GM18508 (cell line): ENCODE measurements around the gene NPM3.

Experiments
- ATAC-seq: cut with Tn5 transposase; IDR thresholded peaks from one replicate; pipeline ENCODE4 v1.9.1; 2021; ENCODE audit warnings: moderate number of reproducible peaks; ENCODE audit not compliant: insufficient read depth, unreplicated experiment

NPM3 gene, protein sequence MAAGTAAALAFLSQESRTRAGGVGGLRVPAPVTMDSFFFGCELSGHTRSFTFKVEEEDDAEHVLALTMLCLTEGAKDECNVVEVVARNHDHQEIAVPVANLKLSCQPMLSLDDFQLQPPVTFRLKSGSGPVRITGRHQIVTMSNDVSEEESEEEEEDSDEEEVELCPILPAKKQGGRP

DNA sequence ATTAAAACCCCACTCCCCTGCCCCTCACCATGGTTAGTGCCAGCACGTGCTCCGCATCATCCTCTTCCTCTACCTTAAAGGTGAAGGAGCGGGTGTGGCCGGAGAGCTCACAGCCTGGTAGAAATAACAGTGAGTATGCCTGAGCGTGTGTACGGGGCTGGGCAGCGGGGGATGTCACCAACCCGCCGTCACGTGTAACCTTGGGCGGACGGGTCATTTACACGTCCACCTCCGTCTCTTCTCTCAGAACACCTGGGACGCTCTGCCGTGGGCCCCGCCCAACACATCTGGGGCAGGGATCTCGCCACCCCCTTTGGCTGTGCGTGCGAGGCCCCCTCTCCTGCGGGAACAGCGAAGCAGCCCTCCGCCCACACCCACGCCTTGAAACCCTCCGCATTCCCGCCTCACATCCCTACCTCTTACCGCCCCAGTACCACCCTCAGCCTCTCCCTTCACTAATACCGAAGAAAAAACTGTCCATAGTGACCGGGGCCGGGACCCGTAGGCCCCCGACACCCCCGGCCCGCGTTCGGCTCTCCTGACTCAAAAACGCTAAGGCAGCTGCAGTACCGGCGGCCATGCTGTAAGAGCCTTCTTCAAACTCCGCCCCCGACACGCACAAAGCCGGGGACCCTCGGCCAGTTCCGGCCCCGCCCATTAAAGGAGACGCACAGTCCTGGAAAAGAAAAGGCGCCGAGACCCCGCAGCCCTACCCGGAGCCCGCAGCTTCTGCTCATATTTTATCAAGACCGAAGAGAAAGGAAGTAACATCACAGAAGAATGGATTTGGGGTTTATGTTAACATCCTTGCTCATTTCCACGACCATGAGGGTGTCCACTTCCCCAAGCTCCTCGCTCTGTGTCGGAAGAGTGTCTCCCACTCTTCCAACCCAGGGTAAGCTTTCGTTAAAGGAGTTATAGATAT, at the start of gene NPM3:
Gene NPM3 (minus strand): TSS at position 636 of the 925 bp plus-strand sequence. CDS start 56 bp downstream, at position 580.
- ATAC-seq: no peak

DNA sequence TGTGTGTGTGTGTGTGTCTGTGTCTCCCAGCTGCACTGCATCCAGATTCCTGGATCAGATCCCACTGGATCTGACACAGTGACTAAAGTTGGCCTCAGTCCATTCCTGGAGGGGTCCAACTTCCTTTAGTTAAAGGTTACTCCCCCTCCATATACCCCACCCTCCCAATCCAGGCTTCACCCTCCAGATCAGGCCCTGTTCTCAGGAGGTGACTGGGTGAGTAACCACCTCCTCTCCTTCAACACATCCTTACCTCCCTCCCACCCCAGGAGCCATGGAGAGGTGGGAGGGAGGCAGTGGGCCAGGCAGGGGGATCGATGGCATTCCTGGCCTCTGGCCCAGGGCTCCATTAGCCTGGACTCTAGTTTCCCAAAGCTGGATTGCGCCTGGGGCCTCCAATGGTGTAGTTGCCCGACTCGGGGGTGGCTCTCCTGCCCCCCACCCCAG, 49.1 kb upstream of the NPM3 start:
- no peak for ATAC-seq

DNA sequence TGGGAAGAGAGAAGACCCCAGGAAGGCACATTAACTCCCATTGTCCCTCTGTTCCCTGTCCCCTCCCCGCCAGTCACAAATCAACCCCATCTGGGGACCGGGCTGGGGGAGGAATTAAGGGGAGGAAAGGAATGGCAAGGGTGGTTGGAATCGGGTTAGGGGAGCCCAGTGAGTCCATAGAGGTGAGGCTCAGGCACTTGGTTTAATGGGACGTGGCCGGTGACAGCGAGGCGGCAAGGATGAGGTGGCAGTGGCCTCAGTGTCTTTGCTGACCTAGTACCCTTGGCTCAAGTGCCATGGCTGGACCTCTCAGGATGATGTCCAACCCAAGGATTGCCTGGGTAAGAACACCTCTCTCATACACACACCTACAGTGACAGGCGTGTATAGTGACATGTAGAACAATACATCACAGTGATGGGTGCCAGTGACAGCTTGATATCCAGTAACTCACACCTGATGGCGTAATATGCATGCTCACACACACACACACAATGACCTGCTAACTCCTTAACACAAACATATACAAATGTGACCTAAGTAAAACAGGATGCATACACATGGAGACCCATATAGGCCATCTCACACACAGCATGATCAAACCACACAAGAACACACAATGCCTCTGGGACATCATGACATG, 48.0 kb upstream of the NPM3 start:
- ATAC-seq: no peak

DNA sequence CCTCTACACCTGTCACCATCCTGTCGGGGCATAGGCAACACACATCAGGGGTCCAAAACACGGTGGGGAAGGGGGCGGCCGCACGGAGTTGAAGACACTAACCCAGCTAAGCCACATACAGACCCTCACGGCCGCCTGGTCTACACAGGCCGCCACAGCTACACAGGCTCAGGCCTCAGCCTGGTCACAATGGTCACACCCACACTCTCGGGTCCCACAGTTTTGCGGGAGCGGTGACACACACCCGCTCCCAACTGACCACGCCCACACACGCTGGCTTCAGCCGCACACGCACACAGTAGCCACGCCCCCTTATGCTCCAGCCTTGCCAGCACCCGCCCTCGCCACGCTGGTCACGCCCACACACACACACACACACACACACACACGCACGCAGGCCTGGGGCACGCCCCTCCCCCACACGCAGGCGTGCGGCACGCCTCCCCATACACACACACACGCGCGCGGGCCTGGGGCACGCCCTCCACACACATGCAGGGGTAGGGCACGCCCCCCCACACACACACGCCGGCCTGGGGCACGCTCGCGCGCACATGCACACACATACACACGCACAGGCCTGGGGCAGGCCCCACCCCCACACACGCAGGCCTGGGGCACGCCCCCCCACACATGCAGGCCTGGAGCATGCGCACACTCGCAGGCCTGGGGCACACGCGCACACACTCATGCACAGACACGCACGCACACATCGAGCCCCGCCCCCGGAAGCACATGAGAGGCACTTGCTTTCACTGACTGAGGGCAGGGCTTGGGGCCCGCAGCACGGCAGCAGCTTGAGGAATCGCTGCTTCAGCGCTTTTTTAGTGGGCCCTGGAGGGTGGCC, 47.3 kb upstream of the NPM3 start:
- no peak for ATAC-seq

DNA sequence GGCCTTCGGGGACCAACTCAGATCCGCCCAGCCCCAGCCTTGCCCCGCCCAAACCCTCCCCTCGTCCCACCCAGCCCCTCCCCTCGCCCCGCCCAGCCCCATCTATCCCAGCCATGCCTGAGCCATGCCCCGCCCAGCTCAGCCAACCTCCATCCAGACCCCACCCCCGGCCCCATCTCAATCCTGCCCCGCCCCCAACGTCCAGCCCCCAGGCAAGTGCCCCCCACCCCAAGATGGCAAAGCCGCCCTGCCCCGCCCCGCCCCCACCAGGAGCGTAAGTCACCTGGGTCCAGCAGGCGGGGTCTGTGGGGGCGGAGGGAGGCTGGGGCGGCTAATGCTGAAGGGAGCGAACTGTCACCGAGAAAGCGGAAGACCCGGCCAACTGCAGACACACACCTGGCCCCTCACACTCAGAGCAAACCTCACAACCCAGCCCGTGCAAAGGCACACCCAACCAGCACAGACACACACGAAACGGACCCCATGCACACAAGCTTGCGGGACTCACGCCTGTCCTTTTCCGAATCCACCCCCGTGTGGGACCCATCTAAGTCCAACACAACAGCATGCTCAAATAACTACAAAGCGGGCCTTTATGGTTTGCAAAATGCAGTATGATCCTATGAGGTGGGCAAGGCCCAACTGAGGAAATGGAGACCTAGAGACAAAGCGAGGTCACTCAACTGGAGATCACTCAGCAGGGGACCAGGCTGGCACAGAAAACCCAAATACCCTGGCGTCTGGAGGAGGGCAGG, 46.5 kb upstream of the NPM3 start:
- ATAC-seq: no peak

DNA sequence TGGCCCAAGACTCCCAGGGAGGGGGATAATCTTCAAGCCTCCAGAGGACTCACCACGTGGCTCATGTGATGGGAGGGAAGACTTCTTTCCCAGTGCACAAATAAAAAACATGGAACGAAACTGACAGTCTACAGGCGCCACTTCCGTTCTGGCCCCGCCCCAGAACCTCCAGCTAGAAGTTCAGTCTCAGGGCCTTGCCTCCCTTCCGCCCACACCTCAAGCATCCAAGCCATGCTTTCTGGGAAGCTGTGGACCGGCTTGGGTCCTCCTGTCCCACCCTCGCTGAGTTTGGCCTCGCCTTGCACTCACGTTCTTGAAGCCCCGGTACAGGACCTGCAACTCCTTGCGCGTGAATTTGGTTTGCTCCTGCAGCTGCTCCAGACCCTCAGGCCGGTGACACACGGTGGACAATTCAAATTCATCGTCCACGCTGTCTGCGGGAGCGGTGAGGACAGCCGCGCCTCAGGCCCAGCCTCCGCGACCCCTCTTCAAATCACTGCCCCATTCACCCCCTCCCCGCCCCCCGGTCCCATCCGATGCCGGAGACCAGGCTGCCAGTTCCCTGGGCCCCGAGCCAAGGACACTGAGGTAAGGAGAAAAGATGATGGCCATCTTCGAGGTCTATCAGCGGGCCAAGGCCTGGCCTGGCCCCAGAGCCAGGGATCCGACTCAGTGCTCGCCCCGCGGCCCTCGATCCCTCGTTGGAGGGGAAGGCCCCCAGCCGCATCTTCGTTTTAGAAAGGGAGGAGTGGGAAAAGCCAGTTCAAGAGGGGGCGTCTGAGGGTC, 45.7 kb upstream of the NPM3 start:
- ATAC-seq: no peak

DNA sequence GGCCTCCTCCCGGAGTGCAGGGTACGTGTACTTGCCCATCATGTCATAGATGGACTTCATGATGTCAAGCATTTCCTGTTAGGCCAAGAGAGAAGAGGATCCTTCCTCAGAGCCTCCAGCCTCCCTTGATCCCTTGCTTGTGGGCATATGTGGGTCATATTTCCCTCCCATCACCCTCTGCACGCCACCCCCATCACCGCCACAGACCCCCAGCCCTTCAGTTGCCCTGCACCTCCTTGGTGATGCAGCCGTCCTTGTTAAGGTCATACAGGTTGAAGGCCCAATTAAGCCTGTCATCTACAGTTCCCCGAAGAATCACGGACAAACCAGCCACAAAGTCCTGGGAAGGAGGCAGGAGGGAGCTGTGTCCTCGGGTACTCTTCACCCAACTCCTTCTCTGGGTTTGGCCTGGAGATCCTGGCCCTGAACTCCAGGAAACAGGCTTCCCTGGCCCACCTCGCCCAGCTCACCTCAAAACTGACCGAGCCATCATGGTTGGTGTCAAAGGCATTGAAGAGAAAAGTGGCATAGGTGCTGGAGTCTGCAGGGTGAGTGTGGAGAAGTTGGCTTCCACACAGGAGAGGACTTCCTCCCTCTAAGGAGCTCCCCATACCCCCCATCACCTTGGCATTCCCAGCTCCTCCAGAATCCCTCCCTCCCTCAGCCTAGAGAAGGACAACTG, 44.8 kb upstream of the NPM3 start:
- ATAC-seq: no peak

DNA sequence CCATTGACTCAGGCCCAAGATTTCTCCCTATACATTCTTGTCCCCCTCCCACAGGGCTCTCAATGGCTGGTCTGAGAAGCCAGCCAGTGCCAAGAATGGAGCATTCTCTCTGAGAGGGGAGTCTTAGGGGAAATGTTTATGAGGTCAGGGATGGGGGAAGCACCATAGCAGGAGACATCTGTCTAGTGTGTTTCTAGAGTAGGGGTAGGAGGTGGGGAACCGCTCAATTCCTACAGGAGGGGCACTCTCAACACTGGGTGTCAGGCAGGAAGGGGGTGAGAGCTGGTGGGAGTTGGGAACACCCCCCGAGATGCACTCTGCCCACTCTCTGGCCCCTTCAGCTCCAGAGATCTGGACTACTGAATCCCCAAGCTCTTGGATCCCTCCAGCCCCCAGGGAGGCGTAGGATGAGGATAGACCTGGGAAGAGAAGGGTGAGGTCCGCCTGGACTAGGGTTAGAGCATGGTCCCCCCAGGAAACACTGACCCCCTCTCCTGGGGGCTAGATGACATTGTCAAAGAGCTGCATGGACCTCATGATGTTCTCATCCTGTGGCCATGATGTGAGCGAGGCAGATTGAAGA, 43.7 kb upstream of the NPM3 start:
- ATAC-seq: no peak

DNA sequence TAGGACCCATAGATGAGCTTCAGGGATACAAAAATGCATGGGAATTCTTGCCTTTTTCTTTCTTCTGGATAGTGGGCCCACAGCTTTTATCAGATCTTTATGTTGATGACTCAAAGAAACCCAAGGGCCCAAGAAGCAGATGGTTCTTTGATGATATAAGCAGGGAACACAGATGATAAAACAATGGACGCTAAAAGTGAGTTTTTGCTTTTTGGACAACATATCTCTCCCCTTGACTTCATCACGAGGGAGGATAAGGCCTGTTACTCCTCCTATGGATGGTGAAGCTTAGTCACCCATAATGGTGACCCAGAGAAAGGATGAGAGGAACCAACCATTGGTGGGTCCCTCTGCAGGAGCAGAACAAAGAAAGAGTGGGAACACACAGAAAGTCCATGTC, 41.5 kb upstream of the NPM3 start:
- no peak for ATAC-seq

DNA sequence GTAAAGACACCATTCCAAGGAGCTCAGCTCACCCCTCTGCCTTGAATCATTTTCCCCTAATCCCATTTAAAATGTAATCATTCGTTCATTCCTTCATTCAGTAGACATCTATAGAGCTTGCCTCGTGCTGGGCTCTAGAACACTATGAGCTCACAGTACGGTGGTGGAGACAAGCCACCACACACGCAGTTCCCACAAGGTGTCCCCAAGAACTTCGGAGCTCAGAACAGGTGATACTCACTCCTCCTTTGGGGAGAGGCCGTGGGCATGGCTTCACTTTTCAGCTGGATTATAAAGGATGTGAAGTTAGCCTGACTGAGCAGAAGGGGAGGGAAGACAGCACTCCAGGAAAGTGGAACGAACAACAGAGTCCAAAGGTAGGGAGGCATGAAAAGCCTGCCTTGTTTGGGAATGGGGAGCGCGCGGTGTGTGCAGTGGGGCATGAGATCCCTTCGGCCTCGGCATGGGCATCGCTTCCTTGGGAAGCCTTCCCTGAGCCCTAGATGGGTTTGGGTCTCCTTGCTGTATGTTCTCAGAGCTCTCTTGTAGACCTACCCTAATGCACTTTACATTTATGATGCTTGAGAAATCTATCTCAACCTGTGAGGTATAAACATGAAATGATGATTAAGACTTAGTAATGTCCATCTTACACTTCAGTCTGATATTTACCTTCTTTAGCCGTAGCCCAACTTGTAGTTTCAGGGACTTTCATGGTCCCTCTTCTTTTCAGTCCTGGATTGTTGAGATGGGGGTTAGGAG, 35.8 kb upstream of the NPM3 start:
- peak; percentile 2 for ATAC-seq

DNA sequence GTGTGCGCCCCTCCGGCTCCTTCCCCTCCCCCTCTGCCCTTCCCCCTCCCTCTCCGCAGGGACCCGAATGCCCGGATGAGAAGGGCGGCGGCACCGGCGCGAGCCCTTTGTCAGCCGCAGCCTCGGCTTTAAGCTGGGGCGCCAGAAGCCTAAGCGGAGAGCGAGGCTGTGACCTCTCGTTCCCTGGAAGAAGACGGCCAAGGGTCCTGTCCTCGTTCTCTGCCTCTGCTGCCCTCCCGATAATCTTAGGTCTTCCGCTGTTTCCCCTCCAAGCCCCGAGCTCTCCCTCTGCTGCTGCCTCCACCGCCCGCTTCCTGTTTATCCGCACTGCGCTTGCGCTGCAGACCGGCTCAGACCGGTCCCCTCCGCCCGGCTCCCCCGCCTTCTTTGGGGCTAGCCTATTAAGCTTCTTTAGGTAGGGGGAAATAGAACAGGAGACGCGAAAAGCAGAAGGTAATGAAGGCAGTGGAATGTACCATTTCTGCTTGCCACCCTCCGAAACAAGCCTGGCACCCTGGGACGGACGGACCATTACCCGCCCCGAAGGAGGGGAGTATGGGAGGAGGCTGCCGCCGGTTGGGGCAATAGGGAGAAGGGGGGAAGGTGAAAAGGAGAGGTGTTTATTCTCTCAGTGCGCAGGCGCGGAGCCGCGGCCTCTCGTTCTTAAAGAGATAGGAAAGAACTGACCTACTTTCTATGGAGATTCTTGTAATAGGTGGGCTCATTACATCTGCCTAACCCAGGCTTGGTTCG, 35.0 kb upstream of the NPM3 start, which contains the start of gene OGA:
Gene OGA (minus strand): TSS at position 326 of the 753 bp plus-strand sequence. CDS start 422 bp downstream, outside the sequence.
- ATAC-seq: peak; percentile 76

DNA sequence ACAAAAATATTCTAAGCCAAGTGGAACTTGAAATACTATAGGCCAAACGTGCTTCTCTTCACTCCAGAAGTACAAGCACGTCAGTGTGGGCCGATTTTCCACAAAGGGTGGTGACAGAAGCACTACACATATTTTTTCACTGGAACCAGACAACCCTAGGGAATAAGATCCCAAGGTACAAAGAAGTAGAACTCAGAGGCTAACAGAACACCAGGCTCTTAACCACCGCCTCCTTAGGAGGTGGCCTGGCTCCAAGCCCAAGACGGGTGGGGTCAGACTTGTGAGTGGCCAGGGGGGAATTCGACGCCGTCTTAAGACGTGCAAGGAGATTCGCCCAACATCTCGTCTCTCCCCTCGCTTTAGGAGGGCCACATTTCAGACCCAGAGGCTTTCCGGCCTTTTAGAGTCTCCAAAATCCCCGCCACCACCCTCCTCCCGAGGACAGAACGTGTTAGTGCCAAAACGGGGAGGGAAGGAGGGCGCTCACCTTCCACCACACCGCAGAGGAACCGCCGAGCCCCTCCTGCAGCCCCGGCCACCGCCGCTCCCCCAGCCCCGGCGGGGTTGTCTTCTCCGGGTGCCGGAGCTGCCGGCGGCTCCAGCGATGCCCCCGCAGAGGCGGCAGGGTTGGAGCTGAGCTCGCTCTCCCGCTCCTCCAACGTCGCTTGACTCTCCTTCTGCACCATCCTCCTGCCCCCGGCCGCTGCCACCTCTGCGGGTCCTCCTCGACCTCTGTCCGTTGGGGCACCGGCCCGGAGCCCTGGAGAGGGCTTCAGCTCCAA, 34.3 kb upstream of the NPM3 start:
- no peak for ATAC-seq

DNA sequence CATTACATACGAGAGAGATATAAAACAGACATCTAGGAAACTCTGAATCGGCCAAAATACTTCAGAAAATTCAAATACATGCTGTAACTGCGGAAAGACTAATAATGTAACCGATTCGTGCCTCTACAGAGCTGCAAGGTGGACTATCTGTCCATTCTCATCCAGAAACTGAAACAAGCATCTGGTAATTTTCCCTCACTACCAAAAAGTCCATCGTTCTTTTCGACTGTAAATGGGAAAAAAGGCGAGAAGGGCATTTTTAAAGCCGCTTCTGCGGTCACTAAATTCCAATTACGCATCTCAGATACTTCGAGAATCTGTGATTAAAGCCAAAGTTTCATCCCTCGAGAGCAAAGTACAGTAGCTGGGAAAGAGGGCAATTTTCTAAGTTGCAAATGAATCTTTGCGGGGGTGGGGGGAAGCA, 33.7 kb upstream of the NPM3 start:
- no peak for ATAC-seq

DNA sequence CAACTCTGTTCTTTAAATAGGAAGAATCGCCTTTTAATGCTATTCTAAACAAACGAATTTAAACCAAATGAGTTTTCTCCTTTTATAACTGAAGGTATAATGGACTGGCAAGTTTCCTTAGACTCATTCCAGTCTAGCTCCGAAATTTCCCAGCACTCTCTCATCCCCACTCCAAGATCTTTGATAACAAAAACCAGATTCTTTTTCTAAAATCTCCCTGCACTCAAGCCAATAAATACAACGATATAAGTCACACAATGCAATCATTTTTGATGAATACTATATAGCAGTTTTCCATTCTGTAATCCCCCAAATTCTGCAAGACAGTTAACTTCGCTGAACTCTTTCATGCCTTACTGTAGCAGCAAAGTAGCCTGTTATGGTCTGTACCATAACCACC, 33.1 kb upstream of the NPM3 start:
- no peak for ATAC-seq

DNA sequence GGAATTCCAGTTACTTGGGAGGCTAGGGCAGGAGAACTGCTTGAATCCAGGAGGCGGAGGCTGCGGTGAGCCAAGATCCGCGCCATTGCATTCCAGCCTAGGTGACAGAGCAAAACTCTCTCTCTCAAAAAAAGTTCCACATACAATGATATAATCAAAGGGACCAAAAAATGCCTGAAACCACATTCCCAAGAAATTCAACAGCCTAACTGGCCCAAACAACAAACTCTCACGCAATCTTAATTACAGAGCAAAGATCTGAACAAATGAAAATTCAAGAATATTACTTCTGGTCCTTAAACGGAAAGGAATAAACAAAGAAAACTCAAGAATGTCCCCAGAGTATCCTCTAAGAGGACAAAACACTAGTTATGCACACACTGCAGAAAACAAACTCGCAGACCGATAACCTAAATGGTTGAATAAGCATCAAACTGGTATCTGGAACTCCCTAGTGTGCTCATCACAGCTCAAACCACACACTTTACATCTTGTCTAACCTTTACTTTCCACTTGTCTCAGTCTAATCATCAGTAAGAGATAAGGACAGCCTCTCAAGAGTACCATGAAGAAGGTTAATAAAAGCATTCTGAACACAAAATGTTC, 31.3 kb upstream of the NPM3 start:
- ATAC-seq: no peak
